Measurements from ENCODE around the gene DAZAP2. TPM values are rescaled to one million over a fixed set of nuclear protein-coding genes. Genes with fewer than 3 reads are reported as not detected.
A peak's percentile ranks its signal among the peaks of the same experiment; 100 is the strongest.

The DAZAP2 gene
- total and polyA plus RNA-seq, 9 of the 15 experiments (the other 6 are each of a cell fraction or from before 2014, with no cell fraction given) = 116 to 668 (median 227) TPM

GRCh38 chr12:51217968-51218606, 20.5 kb upstream of the DAZAP2 start, which contains the start of gene POU6F1 (continued):
- TF ChIP-seq MGA (IDR thresholded peaks at IDR 0.05) (peak; percentile 27; the same call in 1 of the 2 replicates), CREM (IDR thresholded peaks at IDR 0.05; ENCODE audit: low read depth) (peak; percentile 58; the same call in 1 of the 2 replicates), TAF7 (tag; IDR thresholded peaks at IDR 0.05) (peak; percentile 47; the same call in 1 of the 2 replicates), ZNF830 (CRISPR knock-in tag; IDR thresholded peaks at IDR 0.05) (no peak), CCNT2 (IDR thresholded peaks at IDR 0.05; ENCODE audit: borderline replicate concordance, extremely low read depth, insufficient read length, low read depth, low read length) (peak; percentile 28), E2F6 (IDR thresholded peaks at IDR 0.05; ENCODE audit: borderline replicate concordance in 1 of 2, extremely low read depth in 1 of 2, insufficient read depth in 1 of 2, insufficient read length in 1 of 2, low read depth in 1 of 2, low read length in 1 of 2, poor library complexity in 1 of 2, severe bottlenecking in 1 of 2) (peak; percentile 12 to 78), NFE2 (IDR thresholded peaks at IDR 0.05; ENCODE audit: low read depth) (peak; percentile 64), RAD21 (CRISPR knock-in tag; conservative IDR thresholded peaks at IDR 0.05 in 1 of 2, IDR thresholded peaks at IDR 0.05 in 1 of 2) (0 out of 4 replicates have a peak, but pooled peaks of 1 of the 2 experiments have one; percentile 17), BRD9 (IDR thresholded peaks at IDR 0.05; ENCODE audit: low read depth, partially characterized antibody) (no peak), FOSL1 (tag; conservative IDR thresholded peaks at IDR 0.05) (peak; percentile 46; the same call in 1 of the 2 replicates), ZBTB7A (IDR thresholded peaks at IDR 0.05; ENCODE audit: borderline replicate concordance, control insufficient read depth, low read depth, low read length) (peak; percentile 86), MLLT1 (IDR thresholded peaks at IDR 0.05) (0 out of 4 replicates have a peak, but pooled peaks of 1 of the 2 experiments have one; percentile 22)

Measured in K562 (cell line).